ENCODE data around the gene ATP2A3. TPM values are rescaled to one million over a fixed set of nuclear protein-coding genes. Genes with fewer than 3 reads are reported as not detected.

ATP2A3 gene
- polyA plus RNA-seq, 1 donor = 2.9 TPM

- no peak for DNase-seq
These were observed 72.6 kb downstream of the ATP2A3 start for GRCh38 chr17:3891626-3892094.

- no peak for DNase-seq
These were observed 73.4 kb downstream of the ATP2A3 start for GRCh38 chr17:3890878-3891219.

- DNase-seq = no peak
These were observed 74.0 kb downstream of the ATP2A3 start for GRCh38 chr17:3890082-3890877.

DNA sequence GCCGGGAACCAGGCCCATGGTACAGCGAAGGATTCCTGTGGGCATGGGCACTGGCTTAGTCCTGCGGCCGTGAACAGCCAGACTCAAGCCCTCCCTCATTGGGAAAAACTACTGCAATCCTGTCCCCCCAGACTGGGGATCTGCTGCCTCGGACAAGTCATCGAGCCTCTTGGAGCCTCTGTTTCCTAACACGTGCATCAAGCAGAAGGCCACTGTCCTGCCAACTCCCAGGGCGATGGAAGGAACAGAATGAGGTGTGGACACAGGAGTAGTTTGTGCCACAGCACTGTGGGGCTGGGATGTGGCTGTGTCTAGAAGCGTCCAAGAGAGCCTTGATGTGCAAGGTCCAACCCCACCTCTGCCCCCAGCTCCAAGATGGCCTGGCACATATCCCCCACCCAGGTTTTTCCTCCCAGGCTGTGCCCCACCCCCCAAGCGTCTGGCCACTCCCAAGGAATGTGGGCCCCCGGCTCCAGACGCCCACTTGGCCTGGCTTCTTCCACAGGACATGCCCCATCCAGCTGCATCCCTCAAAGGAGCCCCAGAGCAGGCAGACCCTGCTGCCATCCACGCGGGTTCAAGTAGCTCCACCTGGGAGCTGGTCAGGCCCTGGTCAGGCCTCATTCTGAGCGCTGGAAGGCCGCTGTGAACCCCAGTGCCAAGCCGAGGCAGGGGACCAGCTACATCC is 74.8 kb downstream of the ATP2A3 start:
- DNase-seq = no peak

GRCh38 chr17:3888343-3889171 is 75.7 kb downstream of the ATP2A3 start:
- peak; percentile 88 for DNase-seq

GRCh38 chr17:3887804-3888203 is 76.4 kb downstream of the ATP2A3 start:
- no peak for DNase-seq

GRCh38 chr17:3887394-3887793 is 76.8 kb downstream of the ATP2A3 start:
- DNase-seq = no peak

DNA sequence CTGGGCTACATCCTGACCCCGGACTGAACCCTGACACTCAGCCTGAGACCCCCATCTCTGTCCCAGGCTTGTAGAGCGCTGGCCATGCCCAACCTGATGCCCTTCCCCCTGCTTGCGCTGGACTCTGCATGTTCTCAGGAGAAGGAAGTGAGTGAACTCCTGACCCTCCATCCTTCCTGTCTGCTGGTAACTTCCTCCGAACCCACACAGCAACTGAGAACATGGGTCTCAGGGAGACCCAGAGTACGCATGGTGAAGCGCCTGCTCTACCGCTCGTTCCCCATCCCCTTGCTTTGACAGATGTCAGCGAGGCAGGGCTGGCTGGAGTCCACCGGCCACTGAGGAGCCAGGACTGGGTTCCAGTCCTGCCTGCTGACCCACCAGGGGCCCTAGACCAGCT is 77.5 kb downstream of the ATP2A3 start:
- DNase-seq = no peak

DNA sequence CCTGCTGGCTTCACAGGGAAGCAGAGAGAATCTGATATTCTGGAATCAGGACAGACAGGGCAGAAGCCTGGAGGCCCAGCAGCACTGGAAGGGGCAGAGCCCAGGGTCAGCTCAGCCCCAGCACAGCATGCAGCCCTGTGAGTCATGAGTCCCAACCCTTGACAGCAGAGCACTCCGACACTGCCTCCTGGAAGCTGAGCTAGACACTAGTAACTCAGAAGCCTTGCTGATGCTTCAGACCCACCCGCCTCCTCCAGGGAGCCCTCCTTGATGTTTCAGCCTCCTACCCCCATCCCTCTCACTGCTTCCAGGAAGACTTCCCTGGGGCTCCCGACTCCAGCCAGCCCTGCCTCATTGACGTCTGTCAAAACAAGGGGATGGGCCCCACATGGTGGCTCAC is 78.3 kb downstream of the ATP2A3 start:
- no peak for DNase-seq

GRCh38 chr17:3885271-3885670 is 79.0 kb downstream of the ATP2A3 start:
- no peak for DNase-seq

DNA sequence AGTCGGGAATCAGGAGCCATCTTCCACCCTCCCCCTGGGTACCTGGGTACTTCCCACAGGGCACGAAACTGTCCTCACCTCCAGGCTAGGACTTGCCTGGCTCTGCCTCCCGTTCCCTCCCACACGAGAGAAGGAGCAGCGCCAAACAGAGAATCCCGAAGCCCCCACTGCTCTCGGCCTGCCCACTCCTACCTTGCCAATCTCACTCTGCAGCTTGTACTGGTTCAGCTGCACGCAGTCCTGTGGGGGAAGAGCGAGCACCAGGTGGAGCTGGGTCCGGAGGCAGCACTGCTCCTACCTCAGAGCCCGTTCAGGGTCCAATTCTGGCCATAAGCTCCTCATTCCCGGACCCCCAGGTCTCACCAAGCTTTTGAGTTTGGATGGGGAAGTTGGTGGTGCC is 80.0 kb downstream of the ATP2A3 start:
- no peak for DNase-seq

GRCh38 chr17:3882276-3882675 is 82.0 kb downstream of the ATP2A3 start:
- DNase-seq = no peak

- DNase-seq = no peak
These were observed 83.3 kb downstream of the ATP2A3 start for GRCh38 chr17:3880983-3881382.

GRCh38 chr17:3879591-3880417 is 84.4 kb downstream of the ATP2A3 start:
- DNase-seq = no peak

DNA sequence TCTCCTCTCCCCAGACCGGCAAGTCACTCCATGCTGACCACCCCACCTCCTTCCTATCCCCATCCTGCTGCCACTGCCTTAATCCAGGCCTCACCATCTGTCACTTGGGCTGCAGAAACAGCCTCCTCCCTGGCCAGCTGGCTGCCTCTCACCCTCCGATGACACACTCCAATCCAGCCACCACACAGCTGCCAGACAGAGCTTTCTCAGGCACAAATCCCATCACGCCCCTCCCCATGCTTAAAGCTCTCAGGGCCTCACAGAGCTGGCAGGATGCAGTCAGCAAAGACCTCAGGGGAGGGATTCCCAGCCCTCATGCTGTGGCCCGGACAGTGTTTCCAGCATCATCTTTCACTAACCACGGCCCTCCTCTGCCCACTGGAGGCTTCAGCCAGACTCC is 85.1 kb downstream of the ATP2A3 start:
- DNase-seq = no peak

- DNase-seq = no peak
These were observed 87.0 kb downstream of the ATP2A3 start for GRCh38 chr17:3877220-3877619.

DNA sequence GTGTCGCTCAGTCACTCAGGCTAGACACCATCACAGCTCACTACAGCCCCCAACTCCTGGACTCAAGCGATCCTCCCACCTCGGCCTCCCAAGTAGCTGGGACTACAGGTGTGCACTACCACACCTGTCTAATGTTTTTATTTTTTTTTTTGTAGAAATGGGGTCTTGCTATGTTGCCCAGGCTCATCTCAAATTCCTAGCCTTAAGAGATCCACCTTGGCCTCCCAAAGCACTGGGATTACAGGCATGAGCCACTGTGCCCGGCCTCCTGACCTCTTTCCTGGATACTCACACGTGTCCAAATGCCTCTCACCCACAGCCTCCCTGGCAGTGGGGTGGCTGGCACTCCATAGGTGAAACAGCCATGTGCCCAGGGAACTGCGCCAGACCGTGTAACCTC is 88.9 kb downstream of the ATP2A3 start:
- no peak for DNase-seq
